ENCODE data around the gene DIP2C.

DNA sequence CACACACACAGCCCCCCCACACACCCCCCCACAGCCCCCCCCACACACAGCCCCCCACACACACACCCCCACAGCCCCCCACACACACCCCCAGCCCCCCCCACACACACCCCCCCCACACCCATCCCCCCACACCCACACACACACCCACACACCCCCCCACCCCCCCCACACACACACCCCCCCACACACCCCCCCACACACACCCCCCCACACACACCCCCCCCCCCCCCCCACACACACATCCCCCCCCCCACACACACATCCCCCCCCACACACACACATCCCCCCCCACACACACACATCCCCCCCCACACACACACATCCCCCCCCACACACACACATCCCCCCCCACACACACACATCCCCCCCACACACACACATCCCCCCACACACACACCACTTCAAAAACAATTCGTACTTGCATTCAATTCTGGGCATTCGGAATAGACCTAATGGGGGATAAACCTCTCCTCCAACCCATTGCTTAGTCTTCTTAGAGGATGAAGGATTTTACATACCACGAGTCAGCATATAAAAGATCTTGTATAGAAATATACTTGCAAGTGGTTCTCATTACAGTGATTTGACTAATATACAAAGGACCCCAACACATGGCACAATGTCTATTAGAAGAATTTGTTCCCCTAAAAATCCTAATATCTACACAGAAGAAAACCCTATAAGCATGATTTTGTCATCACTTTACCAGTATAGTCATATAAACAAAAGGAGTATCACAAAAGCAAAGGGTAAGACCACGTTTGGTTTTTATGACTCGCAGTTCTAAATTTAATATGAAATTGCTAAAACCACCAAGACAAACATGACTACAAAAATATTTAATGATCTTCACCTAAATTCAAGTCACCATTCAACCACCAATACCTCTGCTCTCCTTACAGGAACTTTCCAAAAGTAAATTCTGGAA, 80.9 kb downstream of the DIP2C start:
- TF ChIP-seq, protein P1, sequence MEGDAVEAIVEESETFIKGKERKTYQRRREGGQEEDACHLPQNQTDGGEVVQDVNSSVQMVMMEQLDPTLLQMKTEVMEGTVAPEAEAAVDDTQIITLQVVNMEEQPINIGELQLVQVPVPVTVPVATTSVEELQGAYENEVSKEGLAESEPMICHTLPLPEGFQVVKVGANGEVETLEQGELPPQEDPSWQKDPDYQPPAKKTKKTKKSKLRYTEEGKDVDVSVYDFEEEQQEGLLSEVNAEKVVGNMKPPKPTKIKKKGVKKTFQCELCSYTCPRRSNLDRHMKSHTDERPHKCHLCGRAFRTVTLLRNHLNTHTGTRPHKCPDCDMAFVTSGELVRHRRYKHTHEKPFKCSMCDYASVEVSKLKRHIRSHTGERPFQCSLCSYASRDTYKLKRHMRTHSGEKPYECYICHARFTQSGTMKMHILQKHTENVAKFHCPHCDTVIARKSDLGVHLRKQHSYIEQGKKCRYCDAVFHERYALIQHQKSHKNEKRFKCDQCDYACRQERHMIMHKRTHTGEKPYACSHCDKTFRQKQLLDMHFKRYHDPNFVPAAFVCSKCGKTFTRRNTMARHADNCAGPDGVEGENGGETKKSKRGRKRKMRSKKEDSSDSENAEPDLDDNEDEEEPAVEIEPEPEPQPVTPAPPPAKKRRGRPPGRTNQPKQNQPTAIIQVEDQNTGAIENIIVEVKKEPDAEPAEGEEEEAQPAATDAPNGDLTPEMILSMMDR (IDR thresholded peaks at IDR 0.05): no peak
- no peak for TF ChIP-seq POLR2A (IDR thresholded peaks at IDR 0.05)
